Measurements from ENCODE around the gene BACH1.

Gene BACH1

GRCh38 chr21:29302359-29302875 is 3.7 kb downstream of the BACH1 start:
- peaks cover 28% of the 10 kb centered on the region for H3K4me1 ChIP-seq (ENCODE audit: low read length)

GRCh38 chr21:29303288-29303687 is 4.6 kb downstream of the BACH1 start:
- Histone ChIP-seq H3K4me1 (ENCODE audit: low read length) (peaks cover 22% of the 10 kb centered on the region), H3K36me3 (replicated peaks; ENCODE audit: insufficient read depth, low read length) (no peaks in the 10 kb centered on the region), H3K27me3 (replicated peaks; ENCODE audit: insufficient read depth, low read length) (no peaks in the 10 kb centered on the region), H3K79me2 (ENCODE audit: low read length) (peaks cover 92% of the 10 kb centered on the region), H4K20me1 (ENCODE audit: insufficient read depth, low read length) (peaks cover 41% of the 10 kb centered on the region), H3K9ac (ENCODE audit: low read length) (no peak overlapping the region), H3F3A (ENCODE audit: insufficient read depth, low read length) (peaks cover 17% of the 10 kb centered on the region), H3K4me3 (ENCODE audit: low read length) (no peak overlapping the region), H3K9me3 (replicated peaks; ENCODE audit: insufficient read depth, low read length) (no peaks in the 10 kb centered on the region), H3K9me2 (replicated peaks; ENCODE audit: insufficient read depth, low read length) (no peaks in the 10 kb centered on the region), H2AFZ (ENCODE audit: low read length) (no peak overlapping the region), H3K4me2 (ENCODE audit: low read depth, low read length) (no peak overlapping the region), H3K27ac (ENCODE audit: low read length) (no peak overlapping the region)
- DNase-seq = no peak
- TF ChIP-seq CTCF (IDR thresholded peaks at IDR 0.05; ENCODE audit: low read length) (no peak), EZH2phosphoT487 (IDR thresholded peaks at IDR 0.05; ENCODE audit: low read length) (no peak), EZH2 (optimal IDR thresholded peaks at IDR 0.05; ENCODE audit: low read depth, low read length) (no peak)

More at GRCh38 chr21:29302359-29302875, 3.7 kb downstream of the BACH1 start:
- TF ChIP-seq CTCF (IDR thresholded peaks at IDR 0.05; ENCODE audit: low read length) (no peak), EZH2phosphoT487 (IDR thresholded peaks at IDR 0.05; ENCODE audit: low read length) (no peak), EZH2 (optimal IDR thresholded peaks at IDR 0.05; ENCODE audit: low read depth, low read length) (no peak)
- Histone ChIP-seq H3K4me3 (ENCODE audit: low read length) (no peak overlapping the region), H2AFZ (ENCODE audit: low read length) (no peak overlapping the region), H3F3A (ENCODE audit: insufficient read depth, low read length) (peaks cover 21% of the 10 kb centered on the region), H3K36me3 (replicated peaks; ENCODE audit: insufficient read depth, low read length) (no peaks in the 10 kb centered on the region), H3K4me2 (ENCODE audit: low read depth, low read length) (no peak overlapping the region), H3K27me3 (replicated peaks; ENCODE audit: insufficient read depth, low read length) (no peaks in the 10 kb centered on the region), H3K9ac (ENCODE audit: low read length) (no peak overlapping the region), H3K9me3 (replicated peaks; ENCODE audit: insufficient read depth, low read length) (no peaks in the 10 kb centered on the region), H3K9me2 (replicated peaks; ENCODE audit: insufficient read depth, low read length) (no peaks in the 10 kb centered on the region), H4K20me1 (ENCODE audit: insufficient read depth, low read length) (peaks cover 37% of the 10 kb centered on the region), H3K79me2 (ENCODE audit: low read length) (peaks cover 83% of the 10 kb centered on the region), H3K27ac (ENCODE audit: low read length) (no peak overlapping the region)
- DNase-seq = no peak

- Histone ChIP-seq H3K4me3 (ENCODE audit: low read length) (no peak overlapping the region), H3K36me3 (replicated peaks; ENCODE audit: insufficient read depth, low read length) (no peaks in the 10 kb centered on the region), H3K79me2 (ENCODE audit: low read length) (peaks cover 100% of the 10 kb centered on the region), H3K9ac (ENCODE audit: low read length) (no peak overlapping the region), H3K9me3 (replicated peaks; ENCODE audit: insufficient read depth, low read length) (no peaks in the 10 kb centered on the region), H3K4me1 (ENCODE audit: low read length) (peaks cover 22% of the 10 kb centered on the region), H4K20me1 (ENCODE audit: insufficient read depth, low read length) (peaks cover 41% of the 10 kb centered on the region), H3K4me2 (ENCODE audit: low read depth, low read length) (no peak overlapping the region), H3K27me3 (replicated peaks; ENCODE audit: insufficient read depth, low read length) (no peaks in the 10 kb centered on the region), H3F3A (ENCODE audit: insufficient read depth, low read length) (peaks cover 13% of the 10 kb centered on the region), H2AFZ (ENCODE audit: low read length) (no peak overlapping the region), H3K9me2 (replicated peaks; ENCODE audit: insufficient read depth, low read length) (no peaks in the 10 kb centered on the region), H3K27ac (ENCODE audit: low read length) (no peak overlapping the region)
- TF ChIP-seq EZH2 (optimal IDR thresholded peaks at IDR 0.05; ENCODE audit: low read depth, low read length) (no peak), CTCF (IDR thresholded peaks at IDR 0.05; ENCODE audit: low read length) (no peak), EZH2phosphoT487 (IDR thresholded peaks at IDR 0.05; ENCODE audit: low read length) (no peak)
- no peak for DNase-seq
Observed at GRCh38 chr21:29304597-29304996, 5.9 kb downstream of the BACH1 start.
